NB4 (cell line): Measurements from ENCODE around the gene PAK2.

Source experiments
- DNase-seq: peaks from one replicate; pipeline ENCODE4 v3.0.0; 2010; ENCODE audit warnings: low read depth
- H3K4me3 ChIP-seq: one replicate; pipeline ENCODE4 v1.5.1; 2011; ENCODE audit warnings: mild to moderate bottlenecking, low read depth, low read length, moderate library complexity
- MAX ChIP-seq: IDR thresholded peaks from 2 replicates; pipeline ENCODE4 v1.6.1; 2011; ENCODE audit warnings: low read depth, low read length
- MYC ChIP-seq: IDR thresholded peaks from 2 replicates; pipeline ENCODE4 v1.6.1; 2011; ENCODE audit warnings: low read depth, low read length
- POLR2A ChIP-seq: IDR thresholded peaks from 2 replicates; pipeline ENCODE4 v1.6.1; 2011; ENCODE audit warnings: mild to moderate bottlenecking; ENCODE audit not compliant: insufficient read length; ENCODE audit errors: extremely low read depth
- TF ChIP-seq, protein P1 (sequence below): IDR thresholded peaks from one replicate; pipeline ENCODE4 v1.5.1; 2012; ENCODE audit warnings: low read depth, low read length

The PAK2 gene

DNA sequence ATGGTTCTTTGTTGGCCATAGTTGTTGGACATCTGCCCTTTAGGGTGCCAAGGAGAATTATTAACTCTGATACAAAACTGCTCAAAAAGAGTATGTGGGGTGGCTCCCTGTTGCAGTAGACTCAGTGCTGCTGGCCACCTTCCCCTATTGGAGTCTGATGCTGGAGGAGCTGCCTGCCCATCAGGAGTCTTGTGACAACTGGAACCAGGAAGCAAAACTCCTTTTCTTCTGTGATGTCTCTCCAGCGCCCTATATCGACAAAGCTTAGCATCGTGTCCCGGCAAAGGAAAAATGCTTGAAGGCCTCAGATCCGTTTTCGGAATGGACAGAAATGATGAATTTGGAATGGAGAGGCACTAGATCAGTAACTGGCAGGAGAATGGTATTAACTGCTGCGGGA is 23.5 kb downstream of the PAK2 start:
- no peak for DNase-seq
- no peak overlapping the region for H3K4me3 ChIP-seq
- no peak for TF ChIP-seq MAX
- no peak for TF ChIP-seq MYC
- TF ChIP-seq, protein P1, sequence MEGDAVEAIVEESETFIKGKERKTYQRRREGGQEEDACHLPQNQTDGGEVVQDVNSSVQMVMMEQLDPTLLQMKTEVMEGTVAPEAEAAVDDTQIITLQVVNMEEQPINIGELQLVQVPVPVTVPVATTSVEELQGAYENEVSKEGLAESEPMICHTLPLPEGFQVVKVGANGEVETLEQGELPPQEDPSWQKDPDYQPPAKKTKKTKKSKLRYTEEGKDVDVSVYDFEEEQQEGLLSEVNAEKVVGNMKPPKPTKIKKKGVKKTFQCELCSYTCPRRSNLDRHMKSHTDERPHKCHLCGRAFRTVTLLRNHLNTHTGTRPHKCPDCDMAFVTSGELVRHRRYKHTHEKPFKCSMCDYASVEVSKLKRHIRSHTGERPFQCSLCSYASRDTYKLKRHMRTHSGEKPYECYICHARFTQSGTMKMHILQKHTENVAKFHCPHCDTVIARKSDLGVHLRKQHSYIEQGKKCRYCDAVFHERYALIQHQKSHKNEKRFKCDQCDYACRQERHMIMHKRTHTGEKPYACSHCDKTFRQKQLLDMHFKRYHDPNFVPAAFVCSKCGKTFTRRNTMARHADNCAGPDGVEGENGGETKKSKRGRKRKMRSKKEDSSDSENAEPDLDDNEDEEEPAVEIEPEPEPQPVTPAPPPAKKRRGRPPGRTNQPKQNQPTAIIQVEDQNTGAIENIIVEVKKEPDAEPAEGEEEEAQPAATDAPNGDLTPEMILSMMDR: no peak
- no peak for TF ChIP-seq POLR2A

DNA sequence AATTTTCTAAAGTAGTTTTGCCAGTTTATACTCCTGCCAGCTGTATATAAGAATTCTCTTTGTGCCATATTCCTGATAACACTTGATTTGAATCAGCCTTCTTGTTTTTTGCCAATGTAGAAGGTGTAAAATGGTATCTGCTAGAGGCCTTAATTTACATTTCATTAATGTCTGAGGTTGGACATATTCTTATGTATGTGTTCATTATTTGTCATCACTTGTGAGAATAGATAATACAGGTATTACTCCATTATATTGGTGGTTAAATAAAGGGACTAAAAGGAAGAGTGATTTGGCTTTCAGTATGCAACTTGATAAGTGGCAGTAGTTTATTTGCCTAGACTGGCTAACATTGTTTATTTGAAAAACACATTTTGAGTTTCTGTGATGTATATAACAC is 25.8 kb downstream of the PAK2 start:
- no peak overlapping the region for H3K4me3 ChIP-seq
- DNase-seq: no peak
- TF ChIP-seq MYC: no peak
- TF ChIP-seq POLR2A: no peak
- no peak for TF ChIP-seq MAX
- TF ChIP-seq, protein P1: no peak

GRCh38 chr3:196771067-196771466 is 31.4 kb downstream of the PAK2 start:
- no peak overlapping the region for H3K4me3 ChIP-seq
- no peak for DNase-seq
- TF ChIP-seq MYC (no peak), POLR2A (no peak), MAX (no peak)

DNA sequence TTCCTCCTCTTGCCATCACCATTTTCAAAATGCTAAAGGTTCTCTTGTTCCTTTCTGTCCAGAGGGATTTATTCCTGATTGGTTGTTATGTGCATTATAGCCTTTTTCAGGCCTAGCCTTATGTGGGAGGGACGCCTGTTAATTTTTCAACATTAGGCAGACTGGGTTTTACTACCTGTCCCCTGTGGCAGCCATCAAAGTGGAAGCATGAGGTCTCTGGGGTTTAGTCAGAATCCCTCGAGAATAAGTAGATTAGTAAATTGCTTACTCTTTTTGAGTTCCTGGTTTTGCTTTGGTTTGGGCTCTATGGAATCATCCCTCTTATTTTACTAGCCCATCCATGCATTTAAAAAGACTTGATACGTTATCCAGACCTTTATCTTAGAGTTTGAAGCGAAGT is 32.4 kb downstream of the PAK2 start:
- no peak overlapping the region for H3K4me3 ChIP-seq
- TF ChIP-seq MAX (no peak), MYC (no peak), POLR2A (no peak)
- TF ChIP-seq, protein P1: no peak
- peak; percentile 72 for DNase-seq

GRCh38 chr3:196772897-196773296 is 33.2 kb downstream of the PAK2 start:
- DNase-seq: no peak
- TF ChIP-seq MAX: no peak
- TF ChIP-seq, protein P1: no peak
- no peak for TF ChIP-seq POLR2A
- no peak for TF ChIP-seq MYC
- H3K4me3 ChIP-seq: no peak overlapping the region

DNA sequence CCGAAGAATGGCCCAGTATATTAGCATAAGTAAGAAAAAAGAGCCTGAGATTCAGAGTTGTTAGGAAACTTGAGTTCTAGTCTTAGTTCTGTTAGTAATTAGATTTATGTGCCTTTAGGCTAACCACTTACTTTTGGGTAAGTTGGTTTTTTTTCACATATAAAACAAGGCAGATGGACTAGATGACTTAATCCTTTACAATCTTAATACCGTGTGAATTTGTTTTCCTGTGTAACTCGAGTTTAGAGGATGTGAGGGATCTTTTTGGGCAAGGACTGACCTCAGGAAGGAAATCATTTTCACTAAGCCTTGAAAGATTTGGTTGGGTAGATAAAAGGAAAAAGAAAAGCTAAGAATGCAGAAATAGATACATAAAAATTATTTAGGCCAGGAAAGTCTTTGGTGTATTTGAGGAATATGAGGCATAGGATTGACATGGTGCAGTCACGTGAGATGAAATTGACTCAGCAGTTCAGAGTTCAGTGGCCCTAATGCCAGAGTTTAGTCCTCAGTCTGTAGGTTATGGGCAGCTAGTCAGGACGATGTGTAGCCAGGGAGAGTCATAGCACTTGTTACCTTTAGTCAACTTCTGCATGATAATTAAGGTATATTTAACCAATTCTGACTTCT is 34.6 kb downstream of the PAK2 start:
- H3K4me3 ChIP-seq: no peak overlapping the region
- DNase-seq: no peak
- TF ChIP-seq MAX (no peak), MYC (no peak), POLR2A (no peak)
- TF ChIP-seq, protein P1: no peak
